HG02610 (cell line): ENCODE results near the gene PNPLA7.

Experiments used
- ATAC-seq: cut with Tn5 transposase; IDR thresholded peaks from one replicate; pipeline ENCODE4 v1.9.1; 2021; ENCODE audit warnings: mild to moderate bottlenecking, moderate library complexity; ENCODE audit not compliant: unreplicated experiment

The PNPLA7 gene

GRCh38 chr9:137462986-137463930, 86.9 kb downstream of the PNPLA7 start:
- no peak for ATAC-seq

GRCh38 chr9:137462396-137462985, 87.7 kb downstream of the PNPLA7 start:
- ATAC-seq: no peak

- peak; percentile 44 for ATAC-seq
Measured at GRCh38 chr9:137461663-137462395, 88.4 kb downstream of the PNPLA7 start.

GRCh38 chr9:137461316-137461662, 88.9 kb downstream of the PNPLA7 start:
- ATAC-seq: no peak

DNA sequence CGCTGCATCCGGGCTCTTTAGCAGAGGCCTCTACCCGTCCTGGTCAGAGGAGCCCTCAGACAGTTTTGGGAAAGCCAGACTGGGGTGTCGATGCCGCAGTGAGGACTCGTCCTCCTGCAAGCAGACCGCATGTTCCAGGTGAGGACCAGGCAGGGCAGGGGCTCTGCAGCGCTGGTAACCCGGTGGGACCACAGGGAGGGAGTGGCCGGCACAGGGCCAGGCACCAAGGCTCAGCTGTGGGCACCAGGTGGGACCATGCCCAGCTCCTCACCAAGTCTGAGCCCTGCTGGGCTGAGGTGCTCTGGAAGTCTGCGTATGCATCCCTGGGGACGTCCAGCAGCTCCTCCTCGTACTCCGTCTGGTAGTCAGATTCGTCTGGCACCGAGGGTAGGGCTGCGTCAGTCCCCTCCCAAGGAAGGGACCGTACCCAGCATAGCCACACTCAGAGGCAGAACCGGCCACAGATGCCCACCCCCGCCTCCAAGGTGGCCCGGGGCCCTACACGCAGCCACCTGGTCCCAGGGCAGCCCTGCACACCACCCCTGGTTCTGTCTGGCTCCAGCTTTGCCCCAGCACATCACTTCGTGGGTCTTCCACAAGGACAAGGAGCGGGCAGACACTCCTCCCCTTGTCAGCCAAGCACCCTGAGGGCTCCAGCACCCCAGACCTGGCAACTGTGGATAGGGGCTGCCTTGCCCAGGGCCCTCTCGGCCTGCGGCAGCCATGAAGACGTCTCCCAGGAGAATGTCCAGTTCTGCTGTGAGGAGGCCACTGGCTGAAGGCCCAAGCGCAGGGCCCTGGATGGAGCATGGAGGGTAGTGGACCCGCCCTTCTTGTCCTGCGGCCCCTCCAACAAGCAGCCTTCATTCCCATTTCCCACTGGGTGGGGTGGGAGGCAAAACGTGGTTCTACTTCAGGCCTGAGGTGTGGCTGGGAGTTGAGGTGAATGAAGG, 89.6 kb downstream of the PNPLA7 start:
- ATAC-seq: no peak

GRCh38 chr9:137459601-137460362, 90.4 kb downstream of the PNPLA7 start:
- no peak for ATAC-seq

GRCh38 chr9:137459152-137459600, 91.0 kb downstream of the PNPLA7 start, which contains the start of gene NSMF:
Gene NSMF (minus strand): TSS chr9:137459334. CDS start chr9:137459102, 232 bp downstream.
- peak; percentile 72 for ATAC-seq

- peak; percentile 5 for ATAC-seq
Measured at GRCh38 chr9:137458194-137459151, 91.7 kb downstream of the PNPLA7 start.

- no peak for ATAC-seq
Measured at GRCh38 chr9:137457406-137458193, 92.6 kb downstream of the PNPLA7 start.

DNA sequence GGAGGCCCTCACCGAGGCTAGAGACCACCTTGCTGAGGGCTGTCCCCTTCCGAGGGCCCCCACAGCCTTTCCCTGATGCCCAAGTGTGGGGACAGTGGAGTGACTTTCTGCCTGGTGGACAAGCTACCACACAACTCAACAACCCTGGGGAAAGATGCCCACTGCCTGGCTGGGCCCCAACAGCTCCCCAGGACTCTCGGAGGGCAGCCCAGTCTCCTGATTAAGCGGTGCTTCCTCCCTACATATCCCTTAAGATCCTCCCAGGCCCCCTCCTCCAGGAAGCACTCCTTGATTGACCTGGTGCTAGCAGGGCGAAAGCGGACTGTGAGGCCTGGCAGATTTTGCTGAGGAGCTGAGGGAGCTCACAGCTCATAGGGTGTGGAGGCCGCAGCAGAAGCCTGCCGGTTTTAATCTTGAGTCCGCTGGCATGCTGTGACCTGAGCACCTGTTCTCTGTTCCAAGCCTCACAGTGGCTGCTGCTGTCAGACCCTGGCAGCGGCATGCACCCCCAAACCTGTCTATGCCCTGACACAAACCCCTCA, 93.3 kb downstream of the PNPLA7 start:
- no peak for ATAC-seq

DNA sequence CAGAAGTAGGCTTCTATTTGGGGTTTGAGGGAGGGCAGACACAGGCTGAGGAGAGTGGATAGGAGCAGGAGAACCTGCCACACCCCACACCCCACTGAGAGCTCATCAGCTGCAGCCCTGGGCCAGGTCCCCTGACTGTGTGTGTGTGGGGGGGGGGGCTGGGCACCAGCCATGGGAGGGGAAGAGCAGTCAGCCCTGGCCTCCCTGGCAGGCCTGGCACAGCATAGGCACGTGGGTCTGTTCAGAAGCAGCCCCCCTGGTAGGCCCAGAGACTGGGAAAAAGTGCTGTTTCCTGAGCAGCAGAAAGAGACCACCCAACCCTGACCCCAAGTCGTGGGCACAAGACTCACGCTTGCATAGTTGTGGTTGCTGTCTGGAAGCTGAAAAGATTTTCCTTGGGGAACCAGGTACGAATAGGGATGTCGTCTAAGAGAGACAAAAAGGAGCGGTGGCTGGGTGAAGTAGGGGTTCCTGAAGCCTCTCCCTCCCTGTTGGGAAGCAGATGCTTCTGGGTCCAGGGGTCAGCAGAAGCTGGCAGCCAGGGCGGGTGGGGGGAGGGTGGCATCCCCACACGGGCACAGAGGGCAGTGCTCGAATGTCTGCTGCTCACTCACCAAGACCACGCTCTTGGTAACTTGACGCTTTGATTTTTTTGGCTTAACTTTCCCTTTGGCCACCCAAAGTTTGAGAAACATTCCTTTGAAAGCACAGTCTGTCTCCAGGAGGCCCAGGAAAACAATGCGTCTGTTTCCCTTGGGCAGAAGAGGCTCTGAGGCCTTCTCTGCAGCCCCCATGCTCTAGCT, 93.9 kb downstream of the PNPLA7 start:
- no peak for ATAC-seq

DNA sequence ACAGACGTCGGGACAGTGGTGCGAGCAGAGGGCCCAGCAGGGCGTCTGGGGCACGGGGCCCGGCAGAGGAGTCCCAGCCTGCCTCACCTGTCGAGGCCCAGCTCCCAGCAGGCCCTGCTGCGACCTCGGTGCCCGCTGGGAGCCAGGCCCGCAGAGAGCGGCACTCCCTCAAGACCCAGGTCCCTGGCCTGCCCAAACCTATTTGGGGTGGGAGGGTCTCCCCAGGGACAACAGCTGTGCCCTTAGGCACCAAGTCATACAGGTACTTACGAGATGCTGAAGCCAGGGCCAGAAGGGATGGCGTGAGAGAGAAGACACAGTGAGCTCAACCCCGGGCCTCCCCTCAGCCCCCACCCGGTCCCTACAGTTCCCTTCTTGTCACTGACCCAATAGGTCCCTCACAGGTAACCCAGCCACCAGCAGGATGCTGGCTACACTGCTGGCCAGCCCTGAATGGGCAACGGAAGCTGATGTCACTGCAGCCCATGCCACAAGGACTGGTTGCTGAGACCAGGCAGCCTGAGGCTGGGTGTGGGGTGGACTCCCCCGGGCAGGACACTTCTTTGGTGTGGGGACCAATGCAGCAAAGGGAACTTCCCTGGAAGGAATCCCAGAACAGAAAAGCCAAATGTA, 94.7 kb downstream of the PNPLA7 start:
- ATAC-seq: no peak

- ATAC-seq: no peak
Measured at GRCh38 chr9:137454597-137455358, 95.4 kb downstream of the PNPLA7 start.

DNA sequence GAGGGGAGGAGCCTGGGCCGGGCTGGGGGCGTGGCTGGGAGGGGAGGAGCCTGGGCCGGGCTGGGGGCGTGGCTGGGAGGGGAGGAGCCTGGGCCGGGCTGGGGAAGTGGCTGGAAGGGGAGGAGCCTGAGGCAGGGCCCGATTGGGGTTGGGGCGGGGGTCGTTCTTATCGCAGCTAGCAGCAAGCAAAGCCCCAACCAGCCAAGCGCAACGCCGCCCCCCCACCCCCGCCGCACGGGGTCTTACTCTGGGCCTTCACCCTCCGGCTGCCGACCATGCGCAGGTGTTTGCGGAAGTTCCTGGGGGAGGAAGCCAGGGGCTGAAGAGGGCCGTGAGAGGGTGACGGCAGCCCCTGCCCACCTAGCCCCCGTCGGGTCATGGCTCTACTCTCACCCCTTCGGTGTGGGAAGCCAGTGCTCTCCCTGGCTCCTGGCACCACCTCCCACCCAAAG, 96.0 kb downstream of the PNPLA7 start:
- no peak for ATAC-seq

DNA sequence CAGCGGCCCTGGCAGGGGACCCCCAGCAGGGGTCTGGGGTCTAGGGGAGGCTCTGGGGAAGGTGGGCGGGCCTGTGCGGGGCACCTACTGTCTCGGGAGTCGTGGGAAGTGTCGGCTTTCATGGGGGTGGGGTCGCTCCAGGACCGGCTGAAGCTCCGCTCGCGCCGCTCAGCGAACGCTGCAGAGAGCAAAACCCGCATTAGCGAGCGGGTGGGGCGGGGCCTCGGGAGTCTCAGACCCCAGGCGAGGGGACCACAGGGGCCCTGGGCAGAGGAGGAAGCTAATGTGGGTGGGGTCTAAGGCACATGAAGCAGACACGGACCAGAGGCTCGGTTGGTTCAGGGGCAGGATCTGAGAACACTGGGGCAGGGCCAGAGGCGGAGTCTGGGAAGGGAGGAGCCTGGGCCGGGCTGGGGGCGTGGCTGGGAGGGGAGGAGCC, 96.5 kb downstream of the PNPLA7 start:
- peak; percentile 50 for ATAC-seq
